A673 (cell line): Measurements from ENCODE around the gene PDHB.

Experiments
- EZH2 ChIP-seq: fragments of 200-600 bp; sonication (generic); IDR thresholded peaks from 2 replicates; pipeline ENCODE4 v1.6.1; 2017; ENCODE audit warnings: borderline replicate concordance, low read depth, mild to moderate bottlenecking, mixed read lengths, antibody characterized with exemption, low read length; ENCODE audit not compliant: poor library complexity, severe bottlenecking
- TF ChIP-seq, protein P1 (sequence below): fragments of 300-800, 200-600 bp; sonication (generic); conservative IDR thresholded peaks from 2 replicates; pipeline ENCODE4 v1.5.1; 2017; ENCODE audit warnings: low read depth, mild to moderate bottlenecking, antibody characterized with exemption, low read length, moderate library complexity, mixed read lengths

- TF ChIP-seq EZH2: no peak
- TF ChIP-seq, protein P1, sequence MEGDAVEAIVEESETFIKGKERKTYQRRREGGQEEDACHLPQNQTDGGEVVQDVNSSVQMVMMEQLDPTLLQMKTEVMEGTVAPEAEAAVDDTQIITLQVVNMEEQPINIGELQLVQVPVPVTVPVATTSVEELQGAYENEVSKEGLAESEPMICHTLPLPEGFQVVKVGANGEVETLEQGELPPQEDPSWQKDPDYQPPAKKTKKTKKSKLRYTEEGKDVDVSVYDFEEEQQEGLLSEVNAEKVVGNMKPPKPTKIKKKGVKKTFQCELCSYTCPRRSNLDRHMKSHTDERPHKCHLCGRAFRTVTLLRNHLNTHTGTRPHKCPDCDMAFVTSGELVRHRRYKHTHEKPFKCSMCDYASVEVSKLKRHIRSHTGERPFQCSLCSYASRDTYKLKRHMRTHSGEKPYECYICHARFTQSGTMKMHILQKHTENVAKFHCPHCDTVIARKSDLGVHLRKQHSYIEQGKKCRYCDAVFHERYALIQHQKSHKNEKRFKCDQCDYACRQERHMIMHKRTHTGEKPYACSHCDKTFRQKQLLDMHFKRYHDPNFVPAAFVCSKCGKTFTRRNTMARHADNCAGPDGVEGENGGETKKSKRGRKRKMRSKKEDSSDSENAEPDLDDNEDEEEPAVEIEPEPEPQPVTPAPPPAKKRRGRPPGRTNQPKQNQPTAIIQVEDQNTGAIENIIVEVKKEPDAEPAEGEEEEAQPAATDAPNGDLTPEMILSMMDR: no peak
These were observed 45.0 kb downstream of the PDHB start for GRCh38 chr3:58388550-58389091.
